GM18951 (cell line): ENCODE results near the gene LYPD3.

Source experiments
- POLR2A ChIP-seq: IDR thresholded peaks from 4 replicates; pipeline ENCODE4 v1.6.1; 2011; ENCODE audit warnings: mild to moderate bottlenecking; ENCODE audit not compliant: insufficient read length, insufficient read depth; ENCODE audit errors: extremely low read depth
- in situ Hi-C: fragments of 300-500 bp; cut with MboI; formaldehyde crosslinking; loops from one replicate; pipeline ENCODE4 v1.12.0; 2022; ENCODE audit warnings: low sequenced_read_pairs, mixed read lengths, inconsistent platforms; ENCODE audit not compliant: unreplicated experiment

The LYPD3 gene

DNA sequence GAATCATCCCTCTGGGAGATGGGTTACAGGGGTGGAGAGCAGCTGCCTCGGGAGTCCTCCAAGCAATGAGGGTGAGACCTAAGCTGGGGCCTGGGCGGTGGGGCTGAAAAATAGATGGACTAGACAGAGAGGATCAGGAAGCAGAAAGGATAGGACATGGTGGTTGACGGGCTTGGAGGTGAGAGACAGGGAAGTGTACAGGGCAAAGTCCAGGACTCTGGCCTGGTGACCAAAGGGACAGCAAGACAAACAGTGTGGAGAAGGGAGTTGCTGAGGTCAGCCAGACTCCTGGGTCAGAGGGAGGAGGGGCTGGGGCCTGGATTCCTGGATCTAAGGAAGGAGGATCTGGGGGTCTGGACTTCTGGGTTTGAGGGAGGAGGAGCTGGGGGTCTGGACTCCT is 33.6 kb upstream of the LYPD3 start:
- TF ChIP-seq POLR2A, result no peak
- in situ Hi-C loops, result no loop called here

- no peak for TF ChIP-seq POLR2A
- in situ Hi-C loops, result no loop called here
These were observed 32.9 kb upstream of the LYPD3 start for GRCh38 chr19:43498233-43498842.

- TF ChIP-seq POLR2A, result no peak
- in situ Hi-C loops, result no loop called here
These were observed 31.6 kb upstream of the LYPD3 start for GRCh38 chr19:43496960-43497359.

- no peak for TF ChIP-seq POLR2A
- in situ Hi-C loops, result no loop called here
These were observed 29.7 kb upstream of the LYPD3 start for GRCh38 chr19:43495082-43495481.

- no peak for TF ChIP-seq POLR2A
- in situ Hi-C loops, result no loop called here
These were observed 25.4 kb upstream of the LYPD3 start for GRCh38 chr19:43490759-43491158.

DNA sequence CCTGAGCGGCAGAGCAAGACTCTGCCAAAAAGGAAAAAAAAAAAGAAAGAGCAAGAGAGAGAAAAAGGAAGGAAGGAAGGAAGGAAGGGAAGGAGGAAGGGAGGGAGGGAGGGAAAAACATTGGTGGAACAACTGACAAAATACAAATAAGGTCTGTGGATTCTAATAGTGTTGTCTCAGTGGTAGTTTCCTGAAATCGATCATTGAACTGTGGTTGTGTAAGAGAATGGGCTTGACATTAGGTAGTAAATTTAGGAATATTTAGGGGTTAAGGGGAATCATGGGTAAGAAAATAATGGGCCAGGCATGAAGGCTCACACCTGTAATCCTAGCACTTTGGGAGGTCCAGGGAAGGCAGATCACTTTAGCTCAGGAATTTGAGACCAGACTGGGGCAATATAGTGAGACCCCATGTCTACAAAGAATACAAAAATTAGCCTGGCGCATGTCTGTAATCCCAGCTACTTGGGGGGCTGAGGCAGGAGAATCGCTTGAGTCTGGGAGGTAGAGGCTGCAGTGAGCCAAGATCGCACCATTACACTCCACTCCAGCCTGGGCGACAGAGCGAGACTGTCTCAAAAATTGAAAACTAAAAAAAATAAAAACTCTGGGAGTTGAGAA is 24.7 kb upstream of the LYPD3 start:
- in situ Hi-C loops, result no loop called here
- no peak for TF ChIP-seq POLR2A

GRCh38 chr19:43489310-43489709 is 23.9 kb upstream of the LYPD3 start:
- in situ Hi-C loops, result no loop called here
- no peak for TF ChIP-seq POLR2A

DNA sequence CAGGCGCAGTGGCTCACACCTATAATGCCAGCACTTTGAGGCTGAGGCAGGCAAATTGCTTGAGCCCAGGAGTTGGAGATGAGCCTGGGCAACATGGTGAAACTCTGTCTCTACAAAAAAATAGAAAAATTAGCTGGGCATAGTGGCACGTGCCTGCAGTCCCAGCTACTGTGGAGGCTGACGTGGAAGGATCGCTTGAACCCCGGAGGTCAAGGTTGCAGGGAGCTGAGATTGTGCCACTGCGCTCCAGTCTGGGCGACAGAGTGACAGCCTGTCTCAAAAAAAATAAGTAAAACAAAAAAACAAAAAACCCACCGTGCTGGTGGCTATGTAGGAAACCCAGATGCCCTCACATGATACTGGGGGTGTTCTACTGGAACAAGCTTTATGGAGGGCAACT is 22.8 kb upstream of the LYPD3 start:
- no peak for TF ChIP-seq POLR2A
- in situ Hi-C loops, result no loop called here

- in situ Hi-C loops, result no loop called here
- no peak for TF ChIP-seq POLR2A
These were observed 21.0 kb upstream of the LYPD3 start for GRCh38 chr19:43486412-43486811.

GRCh38 chr19:43485951-43486350 is 20.5 kb upstream of the LYPD3 start:
- in situ Hi-C loops, result no loop called here
- TF ChIP-seq POLR2A, result no peak

DNA sequence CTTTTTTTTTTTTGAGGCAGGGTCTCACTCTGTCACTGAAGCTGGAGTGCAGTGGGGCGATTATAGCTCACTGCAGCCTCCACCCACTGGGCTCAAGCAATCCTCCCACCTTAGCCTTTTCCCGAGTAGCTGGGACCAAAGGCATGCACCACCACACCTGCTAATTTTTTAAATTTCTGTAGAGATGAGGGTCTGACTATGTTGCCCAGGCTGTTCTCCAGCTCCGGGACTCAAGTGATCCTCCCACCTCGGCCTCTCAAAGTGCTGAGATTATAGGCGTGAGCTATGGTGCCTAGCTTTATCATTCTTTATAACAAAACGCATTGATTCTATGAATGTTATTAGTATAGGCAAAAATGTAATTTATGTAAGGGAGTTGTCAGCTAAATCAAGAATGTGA is 17.9 kb upstream of the LYPD3 start:
- in situ Hi-C loops, result no loop called here
- no peak for TF ChIP-seq POLR2A

- TF ChIP-seq POLR2A, result no peak
- in situ Hi-C loops, result no loop called here
These were observed 16.8 kb upstream of the LYPD3 start for GRCh38 chr19:43482193-43482592.

DNA sequence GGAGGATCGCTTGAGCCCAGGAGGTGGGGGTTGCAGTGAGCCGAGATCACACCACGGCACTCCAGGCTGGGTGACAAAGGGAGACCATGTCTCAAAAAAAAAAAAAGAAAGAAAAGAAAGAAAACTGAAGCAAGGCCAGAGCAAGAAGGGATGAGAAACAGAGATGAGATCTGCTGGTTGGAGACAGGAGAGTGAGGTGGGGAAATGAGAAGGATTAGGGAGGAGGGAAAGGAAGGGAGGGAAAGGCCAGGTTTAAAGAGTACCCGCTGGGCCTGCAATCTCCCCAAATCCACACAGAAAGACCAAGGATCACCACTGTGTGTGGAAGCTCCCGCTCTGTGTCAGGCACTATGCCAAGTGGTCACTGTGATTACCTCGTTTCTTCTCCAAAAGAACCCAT is 16.3 kb upstream of the LYPD3 start:
- in situ Hi-C loops, result no loop called here
- no peak for TF ChIP-seq POLR2A

DNA sequence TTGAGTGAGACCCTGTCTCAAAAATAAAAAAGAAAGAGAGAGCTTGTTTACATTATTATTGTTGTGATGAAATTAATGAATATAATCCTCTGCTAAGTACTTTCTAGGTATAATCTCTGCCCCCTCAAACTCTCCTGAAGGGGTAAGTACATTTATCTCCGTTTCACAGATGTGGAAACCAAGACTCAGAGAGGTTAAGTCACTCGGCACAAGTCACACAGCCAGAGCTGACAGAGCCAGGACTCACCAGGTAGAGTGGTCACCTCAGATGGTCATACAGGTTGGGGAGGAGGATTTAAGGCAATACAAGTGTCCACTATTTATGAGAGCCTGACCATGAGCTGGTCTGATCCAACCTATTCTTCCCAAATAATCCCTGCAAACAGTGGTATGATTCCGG is 15.2 kb upstream of the LYPD3 start:
- in situ Hi-C loops, result no loop called here
- TF ChIP-seq POLR2A, result no peak

- in situ Hi-C loops, result no loop called here
- TF ChIP-seq POLR2A, result no peak
These were observed 14.7 kb upstream of the LYPD3 start for GRCh38 chr19:43479961-43480561.

- in situ Hi-C loops, result no loop called here
- TF ChIP-seq POLR2A, result no peak
These were observed 13.8 kb upstream of the LYPD3 start for GRCh38 chr19:43479226-43479625.
